GM20431 (cell line): ENCODE measurements around the gene CMSS1.

Experiments used
- in situ Hi-C: fragments of 300-500 bp; cut with MseI, MboI; formaldehyde crosslinking; loops from one replicate; pipeline ENCODE4 v1.15.0; 2020; ENCODE audit warnings: low sequenced_read_pairs; ENCODE audit not compliant: unreplicated experiment

Gene CMSS1

DNA sequence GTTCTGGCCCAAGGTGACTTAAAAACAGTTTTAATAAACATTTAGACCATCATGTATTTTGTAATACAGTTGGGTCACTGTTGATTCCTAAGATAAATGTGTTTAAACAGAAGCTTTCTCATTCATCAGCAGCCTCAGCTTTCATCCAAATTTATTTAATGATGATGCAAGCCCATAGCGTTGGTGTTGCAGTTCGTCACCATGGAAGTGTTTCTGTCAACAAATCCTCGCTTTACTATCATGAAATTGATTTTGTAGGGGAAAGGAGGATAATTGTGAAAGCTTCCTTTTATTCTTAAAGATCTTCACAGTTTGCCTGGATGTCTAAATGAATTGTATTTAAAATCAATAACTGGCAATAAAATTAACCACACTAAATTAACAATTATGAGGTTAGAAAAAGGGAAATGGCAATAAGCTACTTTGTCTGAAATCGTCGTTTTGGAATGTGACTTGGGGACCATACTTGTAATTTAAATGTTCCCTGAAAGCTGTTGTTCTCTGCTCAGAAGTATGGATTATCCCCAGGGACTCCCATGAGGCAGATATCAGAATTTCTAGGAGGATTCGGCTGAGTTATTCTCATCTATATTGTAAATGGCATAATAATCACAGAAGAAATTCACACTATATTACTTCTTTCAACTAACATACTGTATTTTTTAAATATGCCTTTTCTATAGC lies 29.0 kb downstream of the CMSS1 start:
- in situ Hi-C loops, result loop anchor here (10.0 to 25.0 kb wide), 2 partner anchors 216 to 408 kb away; no protein-coding TSS in a partner anchor

DNA sequence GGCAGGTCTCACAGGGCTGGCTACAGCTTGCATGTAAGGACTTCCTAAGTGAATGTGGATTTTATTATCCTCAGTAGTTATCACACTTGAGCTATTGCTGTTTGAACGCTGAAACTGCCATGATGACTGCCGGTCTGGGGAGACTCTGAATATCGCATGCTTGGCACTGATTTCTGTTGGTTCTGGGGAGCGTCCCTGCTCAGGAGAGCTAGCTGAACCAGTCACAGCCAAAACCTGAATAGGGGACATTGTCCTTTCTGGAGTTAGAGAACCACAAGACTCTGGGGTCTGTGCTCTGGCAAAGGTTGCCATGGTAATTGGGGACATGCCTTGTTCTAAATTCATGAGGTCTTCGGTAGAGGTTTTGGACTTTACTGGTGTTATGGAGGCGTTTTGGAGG lies 30.8 kb downstream of the CMSS1 start:
- in situ Hi-C loops, result loop anchor here (10.0 to 25.0 kb wide), 2 partner anchors 214 to 406 kb away; no protein-coding TSS in a partner anchor

GRCh38 chr3:99850608-99851007 lies 32.9 kb downstream of the CMSS1 start:
- in situ Hi-C loops, result no loop called here

- in situ Hi-C loops, result no loop called here
Observed at GRCh38 chr3:99851955-99852354, 34.3 kb downstream of the CMSS1 start.

GRCh38 chr3:99852851-99853250 lies 35.2 kb downstream of the CMSS1 start:
- in situ Hi-C loops, result no loop called here

DNA sequence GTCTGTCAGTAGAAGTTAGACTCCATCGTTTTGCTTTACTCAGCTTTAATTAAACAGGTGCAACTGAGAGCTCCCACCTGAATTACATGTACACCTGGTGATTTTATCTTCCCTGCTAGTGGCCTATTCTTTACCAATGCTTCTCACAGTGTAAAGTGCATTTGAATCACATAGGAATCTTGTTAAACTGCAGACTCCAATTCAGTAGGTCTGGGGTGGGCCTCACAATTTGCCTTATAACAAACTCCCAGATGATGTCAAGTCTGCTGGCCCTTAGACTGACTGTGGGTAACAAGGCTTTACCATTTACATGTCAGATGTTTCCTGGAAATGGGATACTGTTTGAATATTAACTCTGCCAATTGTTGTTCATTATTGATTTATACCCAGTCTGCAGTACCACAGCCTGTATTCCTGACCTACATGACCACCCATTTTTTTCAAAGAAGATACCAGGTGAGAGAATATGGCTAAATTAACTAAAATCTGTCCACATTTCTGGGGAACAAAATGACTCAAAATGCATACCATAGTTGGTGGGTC lies 37.2 kb downstream of the CMSS1 start:
- in situ Hi-C loops, result no loop called here

DNA sequence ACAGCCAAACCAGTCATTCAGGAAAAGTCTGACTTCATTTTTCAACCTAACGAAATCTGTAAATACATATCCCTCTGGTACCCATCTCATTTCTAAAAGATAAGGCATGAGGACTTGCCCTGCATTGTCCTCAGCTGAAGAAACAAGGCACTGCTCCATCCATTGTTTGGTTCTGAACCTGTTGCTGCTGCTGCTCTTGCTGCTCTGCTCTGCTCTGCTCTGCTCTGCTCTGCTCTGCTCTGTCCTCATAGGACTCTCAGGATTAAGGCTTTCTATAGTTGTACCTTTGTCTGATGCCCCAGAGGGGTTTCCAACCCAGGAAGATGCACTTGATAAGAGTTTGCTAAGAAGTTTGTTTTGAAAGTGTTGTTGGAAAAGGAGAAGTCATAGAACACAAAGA lies 38.2 kb downstream of the CMSS1 start:
- in situ Hi-C loops, result no loop called here

GRCh38 chr3:99856437-99857220 lies 39.0 kb downstream of the CMSS1 start:
- in situ Hi-C loops, result no loop called here

DNA sequence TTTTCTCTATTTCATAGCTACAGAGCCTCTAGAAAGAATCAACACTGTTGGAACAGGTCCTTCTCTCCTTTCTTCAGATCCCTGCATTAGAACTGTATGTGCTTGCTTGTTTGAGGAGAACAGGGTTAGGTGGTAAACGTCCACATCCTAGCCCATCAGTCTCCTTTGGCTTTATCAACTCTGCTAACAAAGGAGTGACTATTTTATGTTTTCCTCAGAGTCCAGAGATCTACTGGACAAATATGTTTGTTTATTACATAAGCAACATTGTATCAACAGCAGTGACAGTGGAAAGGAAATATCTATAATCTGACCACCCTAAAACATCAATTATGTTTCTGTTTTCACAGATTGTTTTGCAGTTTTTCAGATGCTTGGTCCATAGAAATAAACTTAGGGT lies 39.6 kb downstream of the CMSS1 start:
- in situ Hi-C loops, result no loop called here

DNA sequence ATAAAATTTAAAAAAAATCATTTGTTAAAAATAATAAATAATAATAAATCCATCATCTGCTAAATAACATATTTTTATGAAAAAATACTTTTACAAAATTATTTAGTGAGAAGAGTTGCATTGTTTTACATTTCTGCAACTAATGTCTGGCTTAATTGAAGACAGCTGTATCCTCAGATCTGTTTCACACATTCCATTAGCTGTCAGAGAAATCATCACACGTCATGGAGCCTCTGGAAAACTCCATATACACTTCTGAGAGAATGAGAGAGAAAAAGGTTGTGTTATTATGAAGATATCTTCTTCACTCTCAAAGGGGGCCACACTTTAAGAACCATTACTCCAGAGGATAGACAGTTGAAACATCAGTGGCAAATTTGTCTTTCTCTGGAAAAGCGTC lies 40.8 kb downstream of the CMSS1 start:
- in situ Hi-C loops, result no loop called here

- in situ Hi-C loops, result no loop called here
Observed at GRCh38 chr3:99859825-99860224, 42.2 kb downstream of the CMSS1 start.

DNA sequence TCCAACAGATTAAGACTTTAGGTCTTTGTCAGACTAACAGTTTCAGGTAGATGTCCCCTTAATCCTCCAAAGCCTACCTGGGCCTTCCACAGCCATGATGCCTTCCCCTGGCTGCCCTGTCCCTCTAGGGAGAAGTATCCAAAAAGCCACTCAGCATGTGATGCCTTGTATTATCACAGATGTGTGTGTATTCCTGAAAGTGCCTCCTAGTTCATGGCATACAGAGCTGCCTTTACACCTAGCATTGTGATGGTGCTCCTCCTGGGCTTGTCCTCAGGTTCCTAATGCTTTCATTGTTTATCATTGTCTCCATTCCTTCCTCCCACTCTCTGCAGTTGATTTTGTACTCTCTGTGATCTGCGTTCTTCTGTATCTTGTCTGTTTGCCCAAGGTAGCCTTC lies 43.6 kb downstream of the CMSS1 start:
- in situ Hi-C loops, result no loop called here

- in situ Hi-C loops, result no loop called here
Observed at GRCh38 chr3:99862208-99862607, 44.5 kb downstream of the CMSS1 start.

DNA sequence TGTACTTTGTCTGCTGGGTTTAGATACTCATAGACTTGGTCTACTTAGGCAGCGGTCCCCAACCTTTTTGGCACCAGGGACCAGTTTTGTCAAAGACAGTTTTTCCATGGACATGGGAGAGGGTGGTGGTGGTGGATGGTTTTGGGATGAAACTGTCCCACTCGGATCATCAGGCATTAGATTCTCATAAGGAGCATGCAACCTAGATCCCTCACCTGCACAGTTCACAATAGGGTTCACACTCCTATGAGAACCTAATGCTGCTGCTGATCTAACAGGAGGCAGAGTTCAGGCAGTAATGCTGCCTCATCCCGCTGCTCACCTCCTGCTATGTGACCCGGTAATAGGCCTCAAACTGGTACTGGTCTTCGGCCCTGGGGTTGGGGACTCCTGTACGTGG lies 45.3 kb downstream of the CMSS1 start:
- in situ Hi-C loops, result no loop called here

DNA sequence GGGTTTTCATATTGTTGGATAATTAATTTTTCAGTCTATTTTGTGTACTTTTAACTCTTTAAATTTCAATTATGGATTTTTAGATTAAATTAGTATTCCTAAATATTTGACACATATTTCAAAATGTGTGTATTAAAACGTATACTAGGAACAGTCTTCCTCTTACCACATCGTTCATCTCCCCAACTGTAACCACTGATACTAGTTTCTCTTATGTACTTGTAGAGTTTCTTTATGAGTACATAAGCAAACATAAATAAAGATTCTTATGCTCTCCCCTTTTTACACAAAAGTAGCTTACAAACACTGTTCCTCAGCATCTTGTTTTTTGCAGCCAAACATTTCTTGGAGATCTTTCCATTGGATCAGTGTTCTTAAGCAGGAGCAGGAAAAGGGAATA lies 45.9 kb downstream of the CMSS1 start:
- in situ Hi-C loops, result no loop called here

- in situ Hi-C loops, result no loop called here
Observed at GRCh38 chr3:99864289-99864688, 46.6 kb downstream of the CMSS1 start.

DNA sequence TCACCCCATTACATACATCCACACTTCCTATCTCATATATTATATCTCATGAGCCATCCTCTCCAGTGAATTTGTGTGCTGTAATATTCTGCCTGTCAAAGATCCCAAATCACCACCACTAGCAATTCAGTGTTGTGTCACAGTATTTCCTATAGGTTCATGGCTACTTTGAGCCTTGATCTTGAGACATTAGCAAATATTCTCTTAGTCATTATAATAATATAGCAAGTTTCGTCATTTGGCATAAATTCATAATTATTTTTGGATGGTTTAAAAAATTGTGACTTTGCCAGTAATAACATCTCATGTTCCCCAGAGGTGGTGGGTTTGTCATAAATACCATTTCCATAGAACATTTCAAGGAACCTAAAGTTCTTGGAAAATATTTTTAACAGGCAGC lies 47.7 kb downstream of the CMSS1 start:
- in situ Hi-C loops, result no loop called here

- in situ Hi-C loops, result no loop called here
Observed at GRCh38 chr3:99866261-99866761, 48.6 kb downstream of the CMSS1 start.

DNA sequence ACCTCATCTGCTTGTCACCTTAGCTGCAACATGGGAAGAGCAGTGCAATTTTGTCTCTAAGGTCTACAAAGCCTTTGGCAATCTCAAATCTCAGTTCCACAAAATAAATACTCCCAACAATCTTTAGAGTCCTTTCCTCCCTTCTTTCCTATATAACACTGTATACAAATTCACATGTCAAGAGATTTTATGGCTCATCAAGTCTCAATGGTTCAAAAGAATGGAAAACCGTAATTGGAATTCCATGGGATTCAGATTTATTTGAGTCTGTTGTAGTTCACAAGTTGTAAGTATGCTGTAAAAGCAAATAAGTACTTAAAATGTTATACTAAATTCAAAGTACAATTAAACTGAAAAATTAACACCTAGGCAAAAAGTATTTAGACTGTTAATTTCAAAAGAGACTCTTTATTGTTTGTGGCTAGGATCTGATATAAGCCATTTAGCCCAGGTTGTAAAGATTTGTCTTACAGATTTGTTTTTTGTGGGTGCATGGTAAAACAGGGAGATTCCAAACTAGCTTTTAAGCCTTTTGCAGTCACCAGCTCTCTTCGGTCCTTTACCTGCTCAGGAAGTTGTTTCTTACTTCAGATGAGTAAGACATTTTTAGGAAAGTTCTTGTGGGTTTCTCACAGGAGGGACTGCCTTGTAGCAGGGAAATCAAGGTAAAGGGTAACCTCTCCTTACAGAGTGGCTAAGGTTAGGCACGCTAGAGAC lies 50.1 kb downstream of the CMSS1 start:
- in situ Hi-C loops, result no loop called here

- in situ Hi-C loops, result no loop called here
Observed at GRCh38 chr3:99868311-99868646, 50.6 kb downstream of the CMSS1 start.

- in situ Hi-C loops, result no loop called here
Observed at GRCh38 chr3:99869621-99870020, 52.0 kb downstream of the CMSS1 start.
